Testis (tissue), 2 donors: ENCODE results near the gene BAD.

Experiments used
- POLR2A ChIP-seq: fragments of 450-650 bp; IDR thresholded peaks from one replicate; pipeline ENCODE4 v1.6.1; 2017; ENCODE audit warnings: antibody characterized with exemption, mild to moderate bottlenecking, moderate library complexity
- TF ChIP-seq, protein P1 (sequence below), 3 experiments: fragments of 450-650 bp in 2 of 3; fragments of 200-600 bp in 1 of 3; sonication (generic) in 1 of 3; IDR thresholded peaks; one replicate each; pipeline ENCODE4 v1.5.1; 2016 to 2019; ENCODE audit warnings: antibody characterized with exemption in 3 of 3, mild to moderate bottlenecking in 2 of 3, moderate library complexity in 1 of 3

GRCh38 chr11:64290352-64291261 is 6.1 kb upstream of the BAD start:
- TF ChIP-seq, protein P1, sequence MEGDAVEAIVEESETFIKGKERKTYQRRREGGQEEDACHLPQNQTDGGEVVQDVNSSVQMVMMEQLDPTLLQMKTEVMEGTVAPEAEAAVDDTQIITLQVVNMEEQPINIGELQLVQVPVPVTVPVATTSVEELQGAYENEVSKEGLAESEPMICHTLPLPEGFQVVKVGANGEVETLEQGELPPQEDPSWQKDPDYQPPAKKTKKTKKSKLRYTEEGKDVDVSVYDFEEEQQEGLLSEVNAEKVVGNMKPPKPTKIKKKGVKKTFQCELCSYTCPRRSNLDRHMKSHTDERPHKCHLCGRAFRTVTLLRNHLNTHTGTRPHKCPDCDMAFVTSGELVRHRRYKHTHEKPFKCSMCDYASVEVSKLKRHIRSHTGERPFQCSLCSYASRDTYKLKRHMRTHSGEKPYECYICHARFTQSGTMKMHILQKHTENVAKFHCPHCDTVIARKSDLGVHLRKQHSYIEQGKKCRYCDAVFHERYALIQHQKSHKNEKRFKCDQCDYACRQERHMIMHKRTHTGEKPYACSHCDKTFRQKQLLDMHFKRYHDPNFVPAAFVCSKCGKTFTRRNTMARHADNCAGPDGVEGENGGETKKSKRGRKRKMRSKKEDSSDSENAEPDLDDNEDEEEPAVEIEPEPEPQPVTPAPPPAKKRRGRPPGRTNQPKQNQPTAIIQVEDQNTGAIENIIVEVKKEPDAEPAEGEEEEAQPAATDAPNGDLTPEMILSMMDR (IDR thresholded peaks at IDR 0.05) = no peak
- TF ChIP-seq POLR2A = no peak
